GM19324 (cell line): ENCODE data around the gene OBSCN.
"Not testable (repeated sequence)": the region's sequence is repeated elsewhere in the genome, so short reads cannot be mapped to it uniquely, and the experiment has no call there.

ENCODE experiments used
- ATAC-seq: cut with Tn5 transposase; IDR thresholded peaks from one replicate; pipeline ENCODE4 v1.9.1; 2021; ENCODE audit warnings: mild to moderate bottlenecking, moderate library complexity; ENCODE audit not compliant: unreplicated experiment, low FRiP score

Gene OBSCN

GRCh38 chr1:228226141-228226874, 18.5 kb downstream of the OBSCN start:
- ATAC-seq, result no peak

- no peak for ATAC-seq
Measured at GRCh38 chr1:228226956-228227791, 19.3 kb downstream of the OBSCN start.

- ATAC-seq, result not testable (repeated sequence)
Measured at GRCh38 chr1:228228147-228228546, 20.3 kb downstream of the OBSCN start.

- no peak for ATAC-seq
Measured at GRCh38 chr1:228228601-228229074, 20.8 kb downstream of the OBSCN start.

GRCh38 chr1:228231189-228231588, 23.3 kb downstream of the OBSCN start:
- ATAC-seq, result no peak

GRCh38 chr1:228233136-228233535, 25.3 kb downstream of the OBSCN start:
- ATAC-seq, result no peak

- no peak for ATAC-seq
Measured at GRCh38 chr1:228234921-228235320, 27.1 kb downstream of the OBSCN start.

- ATAC-seq, result no peak
Measured at GRCh38 chr1:228236744-228237143, 28.9 kb downstream of the OBSCN start.

- ATAC-seq, result no peak
Measured at GRCh38 chr1:228238007-228238406, 30.2 kb downstream of the OBSCN start.

- ATAC-seq, result no peak
Measured at GRCh38 chr1:228238461-228238860, 30.6 kb downstream of the OBSCN start.

- ATAC-seq, result no peak
Measured at GRCh38 chr1:228240411-228241240, 32.8 kb downstream of the OBSCN start.

GRCh38 chr1:228241259-228241658, 33.4 kb downstream of the OBSCN start:
- ATAC-seq, result no peak

- no peak for ATAC-seq
Measured at GRCh38 chr1:228242409-228242808, 34.6 kb downstream of the OBSCN start.

GRCh38 chr1:228243093-228243492, 35.2 kb downstream of the OBSCN start:
- ATAC-seq, result no peak

GRCh38 chr1:228243989-228244388, 36.1 kb downstream of the OBSCN start:
- ATAC-seq, result not testable (repeated sequence)

GRCh38 chr1:228245111-228245510, 37.3 kb downstream of the OBSCN start:
- ATAC-seq, result no peak

- ATAC-seq, result no peak
Measured at GRCh38 chr1:228246216-228246900, 38.5 kb downstream of the OBSCN start.

- no peak for ATAC-seq
Measured at GRCh38 chr1:228249513-228250305, 41.9 kb downstream of the OBSCN start.

- not testable (repeated sequence) for ATAC-seq
Measured at GRCh38 chr1:228252476-228252875, 44.6 kb downstream of the OBSCN start.
